Liver (tissue), 9 donors: ENCODE results near the gene JAZF1. TPM values are rescaled to one million over a fixed set of nuclear protein-coding genes. Genes with fewer than 3 reads are reported as not detected.

Source experiments
- DNase-seq: peaks from one replicate; pipeline ENCODE4 v3.0.0-alpha.2; 2017; ENCODE audit warnings: low spot score
- H3K27ac ChIP-seq, 2 donors: one replicate each; pipeline ENCODE4 v1.7.0; 2013; ENCODE audit warnings: inconsistent platforms in 2 of 2, low read length in 2 of 2, control low read depth in 1 of 2, low read depth in 1 of 2, mild to moderate bottlenecking in 1 of 2
- H3K27me3 ChIP-seq, 4 donors: one replicate each; pipeline versions ENCODE4 v1.6.1 to v1.7.0; 2013; ENCODE audit warnings: low read length in 3 of 4, inconsistent platforms in 1 of 4, mild to moderate bottlenecking in 1 of 4, moderate library complexity in 1 of 4; ENCODE audit not compliant: control insufficient read depth in 4 of 4, insufficient read depth in 4 of 4
- H3K36me3 ChIP-seq, 4 donors: one replicate each; pipeline versions ENCODE4 v1.6.1 to v1.7.0; 2013; ENCODE audit warnings: low read length in 3 of 4, mild to moderate bottlenecking in 3 of 4, low read depth in 1 of 4, moderate library complexity in 1 of 4; ENCODE audit not compliant: control insufficient read depth in 4 of 4, insufficient read depth in 3 of 4
- H3K4me1 ChIP-seq, 4 donors: one replicate each; pipeline versions ENCODE4 v1.6.1 to v1.7.0; 2013; ENCODE audit warnings: low read length in 3 of 4, mild to moderate bottlenecking in 3 of 4, moderate library complexity in 1 of 4; ENCODE audit not compliant: control insufficient read depth in 4 of 4, insufficient read depth in 4 of 4
- H3K4me3 ChIP-seq, 3 donors: one replicate each; pipeline versions ENCODE4 v1.6.1 to v1.7.0; 2013; ENCODE audit warnings: low read length in 3 of 3, control low read depth in 1 of 3, low read depth in 1 of 3, mild to moderate bottlenecking in 1 of 3
- H3K9ac ChIP-seq, 2 donors: one replicate each; pipeline ENCODE4 v1.7.0; 2013; ENCODE audit warnings: low read length in 2 of 2, mild to moderate bottlenecking in 2 of 2, moderate library complexity in 2 of 2, control low read depth in 1 of 2, low read depth in 1 of 2
- H3K9me3 ChIP-seq, 4 donors: one replicate each; pipeline versions ENCODE4 v1.6.1 to v1.7.0; 2013; ENCODE audit warnings: low read length in 3 of 4; ENCODE audit not compliant: control insufficient read depth in 4 of 4
- EGR1 ChIP-seq, 2 donors: IDR thresholded peaks; 2 replicates each; pipeline ENCODE4 v1.6.1; 2016 to 2018; ENCODE audit warnings: antibody characterized with exemption in 2 of 2, low read depth in 2 of 2
- GABPA ChIP-seq, 2 donors: IDR thresholded peaks in 1 of 2; conservative IDR thresholded peaks in 1 of 2; 2 replicates each; pipeline ENCODE4 v1.6.1; 2016; ENCODE audit warnings: antibody characterized with exemption in 2 of 2, mild to moderate bottlenecking in 1 of 2, moderate library complexity in 1 of 2
- HNF4A ChIP-seq, 2 donors: conservative IDR thresholded peaks; 2 replicates each; pipeline ENCODE4 v1.6.1; 2016; ENCODE audit warnings: antibody characterized with exemption in 2 of 2, mild to moderate bottlenecking in 2 of 2
- HNF4G ChIP-seq: IDR thresholded peaks from 2 replicates; pipeline ENCODE4 v1.6.1; 2016; ENCODE audit warnings: antibody characterized with exemption
- JUND ChIP-seq, 2 donors: IDR thresholded peaks; 2 replicates each; pipeline ENCODE4 v1.6.1; 2016; ENCODE audit warnings: antibody characterized with exemption in 2 of 2
- NR2F2 ChIP-seq: IDR thresholded peaks from 2 replicates; pipeline ENCODE4 v1.6.1; 2016; ENCODE audit warnings: antibody characterized with exemption
- RAD21 ChIP-seq, 2 donors: IDR thresholded peaks; 2 replicates each; pipeline ENCODE4 v1.6.1; 2016; ENCODE audit warnings: antibody characterized with exemption in 2 of 2, mild to moderate bottlenecking in 2 of 2
- RXRA ChIP-seq, 2 donors: IDR thresholded peaks; 2 replicates each; pipeline ENCODE4 v1.6.1; 2017 to 2018; ENCODE audit warnings: antibody characterized with exemption in 2 of 2, mild to moderate bottlenecking in 1 of 2
- SP1 ChIP-seq: IDR thresholded peaks from 2 replicates; pipeline ENCODE4 v1.6.1; 2018; ENCODE audit warnings: antibody characterized with exemption, mild to moderate bottlenecking
- TAF1 ChIP-seq: conservative IDR thresholded peaks from 2 replicates; pipeline ENCODE4 v1.6.1; 2016; ENCODE audit warnings: antibody characterized with exemption, mild to moderate bottlenecking
- YY1 ChIP-seq: IDR thresholded peaks from 2 replicates; pipeline ENCODE4 v1.6.1; 2016; ENCODE audit warnings: antibody characterized with exemption, mild to moderate bottlenecking
- ZBTB33 ChIP-seq: IDR thresholded peaks from 2 replicates; pipeline ENCODE4 v1.6.1; 2016; ENCODE audit warnings: antibody characterized with exemption
- WGBS: extraction: QIAGEN DNeasy Blood & Tissue Kit; methylation state at CpG from one replicate; pipeline ENCODE4 v1.1.7; 2013; 5-methylcytosine and 5-hydroxymethylcytosine counted together
- polyA plus RNA-seq, 2 donors: library from polyadenylated mRNA; stranded (reverse) in 1 of 2; unstranded in 1 of 2; fragments of 200-250 nt in 1 of 2; fragments of >200 nt in 1 of 2; fragmentation: Nextera tagmentation in 1 of 2; extraction: Ambion mirVana in 1 of 2; gene quantifications; one replicate each; pipeline versions ENCODE4 v1.2.1 to v1.2.3, GENCODE V29; 2013 to 2015
- total RNA-seq, 2 donors: library from RNA; depleted of rRNA; stranded (reverse); fragments of >200 nt; gene quantifications; one replicate each; pipeline ENCODE4 v1.2.3, GENCODE V29; 2014
- TF ChIP-seq, protein P1 (sequence below): fragments of 150-350 bp; IDR thresholded peaks from 2 replicates; pipeline ENCODE4 v1.5.1; 2017; ENCODE audit warnings: improper control_type of control experiment, low read depth, low read length; ENCODE audit not compliant: missing input control
- TF ChIP-seq, protein P2 (sequence below): IDR thresholded peaks from 2 replicates; pipeline ENCODE4 v1.6.1; 2016; ENCODE audit warnings: antibody characterized with exemption, mild to moderate bottlenecking
- donor health status: healthy.
- donor health status: healthy.
- donor health status: healthy.
- donor health status: healthy.
- donor health status: healthy.

Gene JAZF1
- total and polyA plus RNA-seq, 4 donors = 2.7 to 17.8 (median 4.0) TPM

DNA sequence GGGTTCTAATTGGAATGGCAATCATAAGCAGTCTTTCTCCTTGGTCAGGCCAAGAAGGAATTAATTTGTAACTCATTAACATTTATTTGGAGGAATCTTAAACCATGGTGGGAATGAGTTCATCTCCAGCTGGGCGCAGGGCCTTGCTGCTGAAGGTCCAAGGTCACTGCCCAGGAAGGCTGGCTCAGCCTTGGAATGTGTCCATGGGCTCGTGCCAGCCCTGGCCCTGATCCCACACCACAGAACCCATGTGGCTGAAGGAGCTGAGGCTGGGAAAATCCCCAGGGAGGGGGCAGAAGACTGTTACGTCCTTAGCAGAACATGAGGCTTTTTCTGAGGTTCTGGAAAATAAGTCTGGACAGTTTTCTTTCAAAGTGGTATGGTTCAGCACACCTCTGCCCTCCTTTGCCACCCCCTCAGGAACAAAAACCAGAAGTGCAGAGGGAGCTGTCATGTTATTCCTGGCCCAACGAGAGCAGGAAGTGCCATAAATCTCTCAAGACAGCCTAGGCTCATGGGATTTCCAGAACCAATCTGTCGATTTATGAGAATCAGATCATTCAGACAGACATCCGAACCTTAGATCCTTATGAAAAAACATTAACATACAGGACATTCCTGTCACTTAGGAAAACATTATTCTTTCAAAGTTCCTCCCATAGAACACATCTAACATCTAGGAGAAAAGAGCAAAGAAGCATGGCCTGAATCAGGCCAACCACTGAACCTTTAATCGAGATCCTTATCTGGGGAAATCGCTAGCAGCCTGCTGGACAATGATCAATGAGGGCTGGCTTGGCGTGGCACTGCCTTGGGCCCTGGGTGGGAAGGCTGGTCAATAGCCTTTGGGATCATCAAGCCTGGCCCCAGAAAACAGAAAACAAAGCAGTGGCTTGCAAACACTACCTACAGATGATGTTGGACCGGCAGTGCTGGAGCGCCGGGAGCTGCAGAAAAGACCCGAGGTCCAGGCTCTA, 306.3 kb downstream of the JAZF1 start:
- no peak for DNase-seq
- TF ChIP-seq ZBTB33 (no peak), GABPA (IDR thresholded peaks at IDR 0.05 in 1 of 2, conservative IDR thresholded peaks at IDR 0.05 in 1 of 2) (no peak), HNF4G (peak; percentile 21), SP1 (peak; percentile 15), HNF4A (conservative IDR thresholded peaks at IDR 0.05) (peak; percentile 79), JUND (IDR thresholded peaks at IDR 0.05) (peak in 1 of 2 donors; percentile 58), NR2F2 (peak; percentile 30), YY1 (no peak), RXRA (IDR thresholded peaks at IDR 0.05) (peak; percentile 52)
- TF ChIP-seq, protein P1, sequence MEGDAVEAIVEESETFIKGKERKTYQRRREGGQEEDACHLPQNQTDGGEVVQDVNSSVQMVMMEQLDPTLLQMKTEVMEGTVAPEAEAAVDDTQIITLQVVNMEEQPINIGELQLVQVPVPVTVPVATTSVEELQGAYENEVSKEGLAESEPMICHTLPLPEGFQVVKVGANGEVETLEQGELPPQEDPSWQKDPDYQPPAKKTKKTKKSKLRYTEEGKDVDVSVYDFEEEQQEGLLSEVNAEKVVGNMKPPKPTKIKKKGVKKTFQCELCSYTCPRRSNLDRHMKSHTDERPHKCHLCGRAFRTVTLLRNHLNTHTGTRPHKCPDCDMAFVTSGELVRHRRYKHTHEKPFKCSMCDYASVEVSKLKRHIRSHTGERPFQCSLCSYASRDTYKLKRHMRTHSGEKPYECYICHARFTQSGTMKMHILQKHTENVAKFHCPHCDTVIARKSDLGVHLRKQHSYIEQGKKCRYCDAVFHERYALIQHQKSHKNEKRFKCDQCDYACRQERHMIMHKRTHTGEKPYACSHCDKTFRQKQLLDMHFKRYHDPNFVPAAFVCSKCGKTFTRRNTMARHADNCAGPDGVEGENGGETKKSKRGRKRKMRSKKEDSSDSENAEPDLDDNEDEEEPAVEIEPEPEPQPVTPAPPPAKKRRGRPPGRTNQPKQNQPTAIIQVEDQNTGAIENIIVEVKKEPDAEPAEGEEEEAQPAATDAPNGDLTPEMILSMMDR = no peak
- TF ChIP-seq, protein P2, sequence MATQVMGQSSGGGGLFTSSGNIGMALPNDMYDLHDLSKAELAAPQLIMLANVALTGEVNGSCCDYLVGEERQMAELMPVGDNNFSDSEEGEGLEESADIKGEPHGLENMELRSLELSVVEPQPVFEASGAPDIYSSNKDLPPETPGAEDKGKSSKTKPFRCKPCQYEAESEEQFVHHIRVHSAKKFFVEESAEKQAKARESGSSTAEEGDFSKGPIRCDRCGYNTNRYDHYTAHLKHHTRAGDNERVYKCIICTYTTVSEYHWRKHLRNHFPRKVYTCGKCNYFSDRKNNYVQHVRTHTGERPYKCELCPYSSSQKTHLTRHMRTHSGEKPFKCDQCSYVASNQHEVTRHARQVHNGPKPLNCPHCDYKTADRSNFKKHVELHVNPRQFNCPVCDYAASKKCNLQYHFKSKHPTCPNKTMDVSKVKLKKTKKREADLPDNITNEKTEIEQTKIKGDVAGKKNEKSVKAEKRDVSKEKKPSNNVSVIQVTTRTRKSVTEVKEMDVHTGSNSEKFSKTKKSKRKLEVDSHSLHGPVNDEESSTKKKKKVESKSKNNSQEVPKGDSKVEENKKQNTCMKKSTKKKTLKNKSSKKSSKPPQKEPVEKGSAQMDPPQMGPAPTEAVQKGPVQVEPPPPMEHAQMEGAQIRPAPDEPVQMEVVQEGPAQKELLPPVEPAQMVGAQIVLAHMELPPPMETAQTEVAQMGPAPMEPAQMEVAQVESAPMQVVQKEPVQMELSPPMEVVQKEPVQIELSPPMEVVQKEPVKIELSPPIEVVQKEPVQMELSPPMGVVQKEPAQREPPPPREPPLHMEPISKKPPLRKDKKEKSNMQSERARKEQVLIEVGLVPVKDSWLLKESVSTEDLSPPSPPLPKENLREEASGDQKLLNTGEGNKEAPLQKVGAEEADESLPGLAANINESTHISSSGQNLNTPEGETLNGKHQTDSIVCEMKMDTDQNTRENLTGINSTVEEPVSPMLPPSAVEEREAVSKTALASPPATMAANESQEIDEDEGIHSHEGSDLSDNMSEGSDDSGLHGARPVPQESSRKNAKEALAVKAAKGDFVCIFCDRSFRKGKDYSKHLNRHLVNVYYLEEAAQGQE = no peak
- WGBS = 54% methylated on average over 13 of the region's 13 CpGs
- Histone ChIP-seq H3K4me3 (no peak overlapping the region), H3K27me3 (no peaks in the 10 kb centered on the region), H3K4me1 (peaks cover 0 to 21% (median 13%) of the 10 kb centered on the region in 4 donors), H3K36me3 (no peaks in the 10 kb centered on the region), H3K27ac (no peak overlapping the region), H3K9ac (no peak overlapping the region), H3K9me3 (no peaks in the 10 kb centered on the region)

GRCh38 chr7:27872356-27873275, 308.0 kb downstream of the JAZF1 start:
- H3K9ac ChIP-seq = no peak overlapping the region
- peaks cover 0 to 21% (median 13%) of the 10 kb centered on the region in 4 donors for H3K4me1 ChIP-seq
- H3K4me3 ChIP-seq = no peak overlapping the region
- H3K27me3 ChIP-seq = no peaks in the 10 kb centered on the region
- no peak for DNase-seq
- 62% methylated on average over 17 of the region's 17 CpGs for WGBS
- H3K36me3 ChIP-seq = no peaks in the 10 kb centered on the region
- H3K27ac ChIP-seq = no peak overlapping the region
- H3K9me3 ChIP-seq = no peaks in the 10 kb centered on the region
- TF ChIP-seq HNF4G (no peak), RAD21 (IDR thresholded peaks at IDR 0.05) (no peak), YY1 (no peak), NR2F2 (no peak), EGR1 (IDR thresholded peaks at IDR 0.05; ENCODE audit: low read depth in 2 of 2) (no peak), GABPA (IDR thresholded peaks at IDR 0.05 in 1 of 2, conservative IDR thresholded peaks at IDR 0.05 in 1 of 2) (no peak), TAF1 (no peak)
- TF ChIP-seq, protein P1 = no peak
- TF ChIP-seq, protein P2 = no peak
